HCT116 (cell line): ENCODE data around the gene DLEC1. TPM values are rescaled to one million over a fixed set of nuclear protein-coding genes. Genes with fewer than 3 reads are reported as not detected.

Source experiments
- ATAC-seq: fragments of 200-7000 bp; cut with Tn5 transposase; 2 replicates; pipeline ENCODE4 v1.9.1; 2020; ENCODE audit warnings: mild to moderate bottlenecking, moderate library complexity
- BruUV-seq: library from RNA; stranded (reverse); fragments of 400-500 nt; replicated peaks from 2 replicates; lab custom pipeline; 2021; lab: Mats Ljungman, UMichigan
- CTCF ChIA-PET: fragments of 300-600 bp; sonication (Branson Sonifier 250); formaldehyde crosslinking; loops from one replicate; lab custom pipeline; 2021; ENCODE audit warnings: antibody characterized with exemption; lab: Charles Lee
- POLR2A ChIA-PET: fragments of 300-600, 350-600 bp; sonication (Branson Sonifier 250); formaldehyde crosslinking; loops from one replicate; lab custom pipeline; 2021; ENCODE audit warnings: antibody characterized with exemption; lab: Charles Lee
- RAD21 ChIA-PET, 2 experiments: fragments of 300-600 bp; sonication (Branson Sonifier 250); formaldehyde crosslinking; loops; one replicate each; lab custom pipeline; 2023; ENCODE audit warnings: low total read pairs in 2 of 2; ENCODE audit not compliant: uncharacterized antibody in 2 of 2, unreplicated experiment in 2 of 2, low non-redundant PET in 1 of 2; lab: Charles Lee
- DNase-seq: peaks from one replicate; pipeline ENCODE4 v3.0.0-alpha.2; 2010; ENCODE audit warnings: low read depth, low spot score
- H2AFZ ChIP-seq: fragments of 200-600 bp; shearing (Covaris generic), sonication (generic); 2 replicates; pipeline ENCODE4 v1.6.1; 2017; ENCODE audit warnings: low read depth, mixed run types, mixed read lengths, antibody characterized with exemption, low read length; ENCODE audit not compliant: poor library complexity, severe bottlenecking
- H3K27ac ChIP-seq: 2 replicates; pipeline ENCODE4 v1.5.1; 2012; ENCODE audit warnings: low read depth, low read length
- H3K27me3 ChIP-seq: fragments of 200-600 bp; sonication (generic); 2 replicates; pipeline ENCODE4 v1.6.1; 2016; ENCODE audit warnings: mixed run types, low read length, mixed read lengths; ENCODE audit not compliant: insufficient read depth
- H3K36me3 ChIP-seq, 2 experiments: fragments of 200-500 bp in 1 of 2; fragments of 200-600 bp in 1 of 2; sonication (Bioruptor generic) in 1 of 2; sonication (generic) in 1 of 2; 2 replicates each; pipeline versions ENCODE4 v1.5.1 to v1.6.1; 2014 to 2016; ENCODE audit warnings: low read length in 2 of 2, inconsistent platforms in 1 of 2, mixed read lengths in 1 of 2, mixed run types in 1 of 2; ENCODE audit not compliant: insufficient read depth in 2 of 2, control insufficient read depth in 1 of 2
- H3K4me1 ChIP-seq, 2 experiments: fragments of 200-600 bp in 1 of 2; sonication (generic) in 1 of 2; 2 replicates each; pipeline versions ENCODE4 v1.5.1 to v1.6.1; 2012 to 2017; ENCODE audit warnings: low read length in 2 of 2, inconsistent platforms in 1 of 2, mild to moderate bottlenecking in 1 of 2, mixed read lengths in 1 of 2, mixed run types in 1 of 2, moderate library complexity in 1 of 2; ENCODE audit not compliant: insufficient read depth in 2 of 2, control insufficient read depth in 1 of 2
- H3K4me2 ChIP-seq: fragments of 200-600 bp; sonication (generic); 2 replicates; pipeline ENCODE4 v1.6.1; 2017; ENCODE audit warnings: mixed run types, low read length, mixed read lengths
- H3K4me3 ChIP-seq, 2 experiments: fragments of 200-600 bp in 1 of 2; sonication (generic) in 1 of 2; replicated peaks in 1 of 2; 2 replicates each; pipeline ENCODE4 v1.5.1; 2011 to 2016; ENCODE audit warnings: low read length in 2 of 2, control low read depth in 1 of 2, low read depth in 1 of 2, mild to moderate bottlenecking in 1 of 2, mixed read lengths in 1 of 2, mixed run types in 1 of 2
- H3K79me2 ChIP-seq: fragments of 200-600 bp; sonication (generic); 2 replicates; pipeline ENCODE4 v1.6.1; 2017; ENCODE audit warnings: mild to moderate bottlenecking, mixed run types, low read length, moderate library complexity, mixed read lengths; ENCODE audit not compliant: insufficient read depth
- H3K9ac ChIP-seq: fragments of 200-600 bp; sonication (generic); 2 replicates; pipeline ENCODE4 v1.6.1; 2016; ENCODE audit warnings: low read length, mixed read lengths
- H3K9me2 ChIP-seq: fragments of 200-600 bp; sonication (generic), shearing (Covaris generic); 2 replicates; pipeline ENCODE4 v1.6.1; 2017; ENCODE audit warnings: mixed run types, mild to moderate bottlenecking, moderate library complexity; ENCODE audit not compliant: insufficient read depth
- H3K9me3 ChIP-seq, 2 experiments: fragments of 200-500 bp in 1 of 2; fragments of 200-600 bp in 1 of 2; sonication (Bioruptor generic) in 1 of 2; sonication (generic) in 1 of 2; 2 replicates each; pipeline ENCODE4 v1.6.1; 2014 to 2017; ENCODE audit warnings: low read length in 2 of 2, mixed read lengths in 2 of 2, inconsistent platforms in 1 of 2, low read depth in 1 of 2, mild to moderate bottlenecking in 1 of 2, mixed run types in 1 of 2, moderate library complexity in 1 of 2; ENCODE audit not compliant: control insufficient read depth in 1 of 2, insufficient read depth in 1 of 2
- H4K20me1 ChIP-seq: fragments of 200-600 bp; sonication (generic), shearing (Covaris generic); 2 replicates; pipeline ENCODE4 v1.6.1; 2017; ENCODE audit warnings: mixed run types, mild to moderate bottlenecking, moderate library complexity; ENCODE audit not compliant: insufficient read depth
- ATF3 ChIP-seq: IDR thresholded peaks from 2 replicates; pipeline ENCODE4 v1.6.1; 2012
- CEBPB ChIP-seq: IDR thresholded peaks from 2 replicates; pipeline ENCODE4 v1.6.1; 2012; ENCODE audit warnings: low read depth
- CTCF ChIP-seq, 3 experiments: fragments of 200-600 bp in 1 of 3; sonication (generic) in 1 of 3; IDR thresholded peaks in 2 of 3; conservative IDR thresholded peaks in 1 of 3; 2 replicates each; pipeline ENCODE4 v1.5.1; 2012 to 2017; ENCODE audit warnings: low read depth in 2 of 3, low read length in 2 of 3, antibody characterized with exemption in 1 of 3, borderline replicate concordance in 1 of 3, control low read depth in 1 of 3, mild to moderate bottlenecking in 1 of 3, mixed read lengths in 1 of 3, mixed run types in 1 of 3, moderate library complexity in 1 of 3; ENCODE audit not compliant: insufficient read depth in 1 of 3
- EGR1 ChIP-seq: IDR thresholded peaks from 2 replicates; pipeline ENCODE4 v1.6.1; 2012; ENCODE audit warnings: low read depth
- ELF1 ChIP-seq: IDR thresholded peaks from 2 replicates; pipeline ENCODE4 v1.6.1; 2012; ENCODE audit warnings: low read depth, borderline replicate concordance
- EZH2phosphoT487 ChIP-seq: fragments of 200-600 bp; IDR thresholded peaks from 2 replicates; pipeline ENCODE4 v1.6.1; 2018; ENCODE audit warnings: antibody characterized with exemption, borderline replicate concordance
- FOSL1 ChIP-seq: IDR thresholded peaks from 2 replicates; pipeline ENCODE4 v1.6.1; 2012; ENCODE audit warnings: low read depth
- POLR2A ChIP-seq: IDR thresholded peaks from 2 replicates; pipeline ENCODE4 v1.7.0; 2011; ENCODE audit warnings: borderline replicate concordance; ENCODE audit not compliant: insufficient read depth, insufficient read length; ENCODE audit errors: extremely low read depth
- POLR2AphosphoS5 ChIP-seq: IDR thresholded peaks from 2 replicates; pipeline ENCODE4 v1.6.1; 2011; ENCODE audit warnings: mild to moderate bottlenecking, low read depth, low read length, moderate library complexity
- REST ChIP-seq: IDR thresholded peaks from 2 replicates; pipeline ENCODE4 v1.6.1; 2012; ENCODE audit warnings: low read depth
- SIN3A ChIP-seq: IDR thresholded peaks from 2 replicates; pipeline ENCODE4 v1.6.1; 2012; ENCODE audit warnings: low read depth
- SP1 ChIP-seq: IDR thresholded peaks from 2 replicates; pipeline ENCODE4 v1.6.1; 2012; ENCODE audit warnings: low read depth
- SRF ChIP-seq: IDR thresholded peaks from 2 replicates; pipeline ENCODE4 v1.6.1; 2012; ENCODE audit warnings: low read depth
- YY1 ChIP-seq: IDR thresholded peaks from 2 replicates; pipeline ENCODE4 v1.6.1; 2011; ENCODE audit warnings: low read length, low read depth, moderate library complexity, mild to moderate bottlenecking; ENCODE audit not compliant: insufficient replicate concordance; ENCODE audit errors: extremely low read depth
- ZBTB33 ChIP-seq: IDR thresholded peaks from 2 replicates; pipeline ENCODE4 v1.6.1; 2011; ENCODE audit warnings: mild to moderate bottlenecking, low read length, moderate library complexity; ENCODE audit not compliant: insufficient replicate concordance; ENCODE audit errors: extremely low read depth
- ZFX ChIP-seq: fragments of 450-650 bp; IDR thresholded peaks from 2 replicates; pipeline ENCODE4 v1.6.1; 2017
- ZNF274 ChIP-seq: fragments of 200-500 bp; sonication (Bioruptor generic); IDR thresholded peaks from 2 replicates; pipeline ENCODE4 v1.6.1; 2014; ENCODE audit warnings: mild to moderate bottlenecking, low read depth, low read length, inconsistent platforms
- intact Hi-C: fragments of 100-400 bp; cut with micrococcal nuclease; formaldehyde crosslinking; loops from 2 replicates; pipeline ENCODE4 v1.10.0; 2022
- total RNA-seq: library from RNA; stranded (reverse); gene quantifications from one replicate; pipeline ENCODE4 v1.2.1, GENCODE V29; 2021; ENCODE audit not compliant: unreplicated experiment
- TF ChIP-seq, protein P1 (sequence below): IDR thresholded peaks from 2 replicates; pipeline ENCODE4 v1.6.1; 2012

Gene DLEC1
- total RNA-seq, 1 experiment from 2014 or later: 0.61 TPM

- ChIA-PET POLR2A (no interaction called here), RAD21 (no interaction called here), CTCF (no interaction called here)
- H3K4me1 ChIP-seq: peaks cover 1 to 21% of the 10 kb centered on the region in 2 experiments; a peak in 2 of 4 replicates
- H3K4me2 ChIP-seq: no peak overlapping the region
- ATAC-seq (no peak), DNase-seq (no peak)
- H3K27me3 ChIP-seq: no peaks in the 10 kb centered on the region
- no TSS peak for BruUV-seq
- peaks cover 0 to 9% of the 10 kb centered on the region in 2 experiments; a peak in 1 of 4 replicates for H3K9me3 ChIP-seq
- H3K27ac ChIP-seq: no peak overlapping the region
- no peaks in the 10 kb centered on the region for H3K9me2 ChIP-seq
- no peaks in the 10 kb centered on the region for H3K36me3 ChIP-seq
- H3K4me3 ChIP-seq: no peak overlapping the region
- H4K20me1 ChIP-seq: no peaks in the 10 kb centered on the region
- TF ChIP-seq ZNF274 (no peak), EGR1 (no peak), SRF (no peak), POLR2AphosphoS5 (no peak), ZFX (no peak), FOSL1 (no peak), ZBTB33 (no peak), POLR2A (no peak), SP1 (no peak), ELF1 (no peak), YY1 (no peak), ATF3 (no peak), CEBPB (no peak), REST (no peak), EZH2phosphoT487 (no peak), SIN3A (no peak), CTCF (IDR thresholded peaks at IDR 0.05 in 2 of 3, conservative IDR thresholded peaks at IDR 0.05 in 1 of 3; ENCODE audit: borderline replicate concordance in 1 of 3, insufficient read depth in 1 of 3, low read depth in 2 of 3, low read length in 2 of 3) (no peak)
- TF ChIP-seq, protein P1, sequence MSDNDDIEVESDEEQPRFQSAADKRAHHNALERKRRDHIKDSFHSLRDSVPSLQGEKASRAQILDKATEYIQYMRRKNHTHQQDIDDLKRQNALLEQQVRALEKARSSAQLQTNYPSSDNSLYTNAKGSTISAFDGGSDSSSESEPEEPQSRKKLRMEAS: no peak
- no peak overlapping the region for H2AFZ ChIP-seq
- intact Hi-C loops: no loop called here
- H3K79me2 ChIP-seq: no peaks in the 10 kb centered on the region
- H3K9ac ChIP-seq: no peak overlapping the region
Observed at GRCh38 chr3:38149708-38150107, 110.7 kb downstream of the DLEC1 start.
